CD14-positive monocyte (primary cell): ENCODE measurements around the gene MORN5. TPM values are rescaled to one million over a fixed set of nuclear protein-coding genes. Genes with fewer than 3 reads are reported as not detected.

ENCODE experiments used
- DNase-seq, 3 donors: peaks; one replicate each; pipeline ENCODE4 v3.0.0-alpha.2; 2011 to 2022
- H2AFZ ChIP-seq: 2 replicates; pipeline ENCODE4 v1.6.0; 2012; ENCODE audit warnings: mild to moderate bottlenecking, low read depth, low read length, inconsistent platforms; ENCODE audit not compliant: insufficient read depth, poor library complexity, severe bottlenecking
- H3K27ac ChIP-seq, 2 donors: 1 replicate in 1 of 2; 2 replicates in 1 of 2; pipeline ENCODE4 v1.5.1; 2012 to 2013; ENCODE audit warnings: low read length in 2 of 2, control low read depth in 1 of 2, inconsistent platforms in 1 of 2, low read depth in 1 of 2, mild to moderate bottlenecking in 1 of 2
- H3K27me3 ChIP-seq, 2 donors: one replicate each; pipeline versions ENCODE4 v1.6.0 to v1.6.1; 2011 to 2013; ENCODE audit warnings: low read length in 2 of 2; ENCODE audit not compliant: control insufficient read depth in 2 of 2, insufficient read depth in 2 of 2
- H3K36me3 ChIP-seq, 2 donors: replicated peaks in 1 of 2; 1 replicate in 1 of 2; 2 replicates in 1 of 2; pipeline versions ENCODE4 v1.5.1 to v1.6.1; 2012 to 2013; ENCODE audit warnings: low read length in 2 of 2, control low read depth in 1 of 2, inconsistent platforms in 1 of 2, mild to moderate bottlenecking in 1 of 2; ENCODE audit not compliant: insufficient read depth in 2 of 2, control insufficient read depth in 1 of 2
- H3K4me1 ChIP-seq, 2 donors: 1 replicate in 1 of 2; 2 replicates in 1 of 2; pipeline versions ENCODE4 v1.5.1 to v1.6.1; 2012 to 2013; ENCODE audit warnings: low read length in 2 of 2, control low read depth in 1 of 2, inconsistent platforms in 1 of 2, mild to moderate bottlenecking in 1 of 2, moderate library complexity in 1 of 2; ENCODE audit not compliant: insufficient read depth in 2 of 2, control insufficient read depth in 1 of 2
- H3K4me2 ChIP-seq: replicated peaks from 2 replicates; pipeline ENCODE3; 2012; ENCODE audit warnings: low read length, moderate library complexity, mild to moderate bottlenecking; ENCODE audit not compliant: poor library complexity, severe bottlenecking; ENCODE audit errors: extremely low read depth
- H3K4me3 ChIP-seq, 3 experiments: fragments of 200-600 bp in 1 of 3; sonication (generic) in 1 of 3; replicated peaks in 1 of 3; 1 replicate in 2 of 3; 2 replicates in 1 of 3; pipeline ENCODE4 v1.5.1; 2011 to 2013; ENCODE audit warnings: low read length in 3 of 3, mild to moderate bottlenecking in 3 of 3, control low read depth in 2 of 3, low read depth in 2 of 3, inconsistent platforms in 1 of 3, moderate library complexity in 1 of 3
- H3K79me2 ChIP-seq: 2 replicates; pipeline ENCODE4 v1.6.0; 2012; ENCODE audit warnings: mild to moderate bottlenecking, control low read depth, inconsistent platforms, low read length, moderate library complexity; ENCODE audit not compliant: insufficient read depth
- H3K9ac ChIP-seq: 2 replicates; pipeline ENCODE4 v1.6.0; 2017; ENCODE audit warnings: low read length, mild to moderate bottlenecking; ENCODE audit not compliant: insufficient read depth, poor library complexity, severe bottlenecking
- H3K9me3 ChIP-seq, 2 donors: replicated peaks in 1 of 2; 1 replicate in 1 of 2; 2 replicates in 1 of 2; pipeline versions ENCODE4 v1.5.1 to v1.6.1; 2012 to 2013; ENCODE audit warnings: low read length in 2 of 2, control low read depth in 1 of 2; ENCODE audit not compliant: control insufficient read depth in 1 of 2, insufficient read depth in 1 of 2
- H4K20me1 ChIP-seq: 2 replicates; pipeline ENCODE4 v1.6.0; 2012; ENCODE audit warnings: mild to moderate bottlenecking, low read length, control low read depth, moderate library complexity; ENCODE audit not compliant: insufficient read depth
- H3K27ac Mint-ChIP-seq, 7 donors: one replicate each; pipeline ENCODE4 v1.8.0; 2020; ENCODE audit warnings: mild to moderate bottlenecking in 7 of 7, mixed read lengths in 7 of 7, moderate library complexity in 6 of 7, inconsistent platforms in 2 of 7
- H3K27me3 Mint-ChIP-seq, 3 donors: one replicate each; pipeline ENCODE4 v1.8.0; 2021 to 2022; ENCODE audit warnings: low read depth in 3 of 3, mild to moderate bottlenecking in 3 of 3, mixed read lengths in 3 of 3, moderate library complexity in 3 of 3, inconsistent platforms in 1 of 3
- H3K36me3 Mint-ChIP-seq, 2 donors: one replicate each; pipeline ENCODE4 v1.8.0; 2020; ENCODE audit warnings: mixed read lengths in 2 of 2, inconsistent platforms in 1 of 2, mild to moderate bottlenecking in 1 of 2
- H3K4me1 Mint-ChIP-seq: one replicate; pipeline ENCODE4 v1.8.0; 2020; ENCODE audit warnings: mild to moderate bottlenecking, mixed read lengths
- H3K4me3 Mint-ChIP-seq, 2 donors: one replicate each; pipeline ENCODE4 v1.8.0; 2020; ENCODE audit warnings: mild to moderate bottlenecking in 2 of 2, mixed read lengths in 2 of 2, moderate library complexity in 1 of 2
- H3K9me3 Mint-ChIP-seq, 7 donors: one replicate each; pipeline ENCODE4 v1.8.0; 2020 to 2022; ENCODE audit warnings: mixed read lengths in 7 of 7, mild to moderate bottlenecking in 6 of 7, moderate library complexity in 6 of 7, inconsistent platforms in 2 of 7
- WGBS: methylation state at CpG from one replicate; pipeline ENCODE4 v1.1.5; 2013; ENCODE audit warnings: missing lambda C conversion rate; ENCODE audit not compliant: insufficient coverage; 5-methylcytosine and 5-hydroxymethylcytosine counted together
- intact Hi-C, 2 donors: fragments of 100-400 bp; cut with micrococcal nuclease; formaldehyde crosslinking; loops; one replicate each; pipeline versions ENCODE4 v1.15.0 to v1.15.1; 2023
- polyA plus RNA-seq, 3 donors: library from polyadenylated mRNA; depleted of rRNA in 1 of 3; unstranded in 2 of 3; stranded (reverse) in 1 of 3; fragments of 300-500 nt in 2 of 3; fragments of >200 nt in 1 of 3; fragmentation: Illumina TruSeq in 2 of 3; gene quantifications; 1 replicate in 2 of 3; 2 replicates in 1 of 3; pipeline ENCODE4 v1.2.3, GENCODE V29; 2012 to 2021
- TF ChIP-seq, protein P1 (sequence below): fragments of 200-600 bp; IDR thresholded peaks from one replicate; pipeline ENCODE4 v1.8.0; 2022; ENCODE audit warnings: antibody characterized with exemption, mild to moderate bottlenecking

The MORN5 gene
- polyA plus RNA-seq, 3 donors: not detected

DNA sequence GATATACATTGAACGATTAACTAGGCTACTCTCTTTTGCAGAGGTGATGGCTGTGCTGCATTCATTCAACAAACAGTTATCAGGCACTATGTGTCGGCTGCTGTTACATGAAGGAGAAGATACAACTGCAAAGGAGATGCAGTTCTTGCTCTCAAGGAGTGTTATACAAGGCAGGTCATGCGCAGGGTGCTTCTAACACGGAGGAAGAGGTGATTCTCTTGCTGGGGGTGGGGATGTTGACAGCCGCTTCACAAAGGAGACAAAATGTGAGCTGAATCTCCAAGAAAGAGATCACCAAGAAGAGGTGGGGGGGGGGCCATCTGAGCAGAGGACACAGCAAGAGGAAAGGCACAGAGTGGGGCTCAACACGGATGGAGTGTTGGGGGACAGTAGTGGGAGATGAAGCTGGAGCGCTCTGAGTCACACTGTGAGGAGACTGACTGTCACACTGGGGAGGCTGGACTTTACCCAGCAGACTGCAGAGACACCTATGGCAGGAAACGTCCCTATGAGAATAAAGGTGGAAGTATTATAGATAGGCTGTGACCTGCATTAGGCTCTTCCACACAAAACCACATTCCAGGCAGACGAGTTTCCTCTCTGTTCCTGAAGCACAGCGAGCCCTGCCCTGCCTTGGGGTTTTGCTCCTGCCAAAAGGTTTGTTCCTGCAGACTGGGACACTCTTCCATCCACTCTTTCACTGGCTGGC is 21.0 kb upstream of the MORN5 start:
- peaks cover 8 to 19% of the 10 kb centered on the region in 2 donors for H3K36me3 Mint-ChIP-seq
- Histone ChIP-seq H3K27ac (no peak overlapping the region), H3K9ac (no peak overlapping the region), H2AFZ (no peak overlapping the region), H4K20me1 (no peaks in the 10 kb centered on the region), H3K4me1 (no peaks in the 10 kb centered on the region), H3K36me3 (peaks cover 16 to 19% of the 10 kb centered on the region in 2 donors), H3K4me2 (no peak overlapping the region), H3K9me3 (no peaks in the 10 kb centered on the region), H3K27me3 (no peaks in the 10 kb centered on the region), H3K79me2 (no peaks in the 10 kb centered on the region), H3K4me3 (no peak overlapping the region)
- no peaks in the 10 kb centered on the region for H3K27me3 Mint-ChIP-seq
- WGBS: 92% methylated on average over 6 of the region's 10 CpGs
- no peak overlapping the region for H3K4me3 Mint-ChIP-seq
- H3K9me3 Mint-ChIP-seq: peaks cover 0 to 1% (median 0%) of the 10 kb centered on the region in 7 donors
- TF ChIP-seq, protein P1, sequence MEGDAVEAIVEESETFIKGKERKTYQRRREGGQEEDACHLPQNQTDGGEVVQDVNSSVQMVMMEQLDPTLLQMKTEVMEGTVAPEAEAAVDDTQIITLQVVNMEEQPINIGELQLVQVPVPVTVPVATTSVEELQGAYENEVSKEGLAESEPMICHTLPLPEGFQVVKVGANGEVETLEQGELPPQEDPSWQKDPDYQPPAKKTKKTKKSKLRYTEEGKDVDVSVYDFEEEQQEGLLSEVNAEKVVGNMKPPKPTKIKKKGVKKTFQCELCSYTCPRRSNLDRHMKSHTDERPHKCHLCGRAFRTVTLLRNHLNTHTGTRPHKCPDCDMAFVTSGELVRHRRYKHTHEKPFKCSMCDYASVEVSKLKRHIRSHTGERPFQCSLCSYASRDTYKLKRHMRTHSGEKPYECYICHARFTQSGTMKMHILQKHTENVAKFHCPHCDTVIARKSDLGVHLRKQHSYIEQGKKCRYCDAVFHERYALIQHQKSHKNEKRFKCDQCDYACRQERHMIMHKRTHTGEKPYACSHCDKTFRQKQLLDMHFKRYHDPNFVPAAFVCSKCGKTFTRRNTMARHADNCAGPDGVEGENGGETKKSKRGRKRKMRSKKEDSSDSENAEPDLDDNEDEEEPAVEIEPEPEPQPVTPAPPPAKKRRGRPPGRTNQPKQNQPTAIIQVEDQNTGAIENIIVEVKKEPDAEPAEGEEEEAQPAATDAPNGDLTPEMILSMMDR: no peak
- DNase-seq: no peak
- intact Hi-C loops: no loop called here
- H3K4me1 Mint-ChIP-seq: peaks cover 2% of the 10 kb centered on the region
- peak overlapping the region in 1 of 7 donors; percentile 31 for H3K27ac Mint-ChIP-seq

DNA sequence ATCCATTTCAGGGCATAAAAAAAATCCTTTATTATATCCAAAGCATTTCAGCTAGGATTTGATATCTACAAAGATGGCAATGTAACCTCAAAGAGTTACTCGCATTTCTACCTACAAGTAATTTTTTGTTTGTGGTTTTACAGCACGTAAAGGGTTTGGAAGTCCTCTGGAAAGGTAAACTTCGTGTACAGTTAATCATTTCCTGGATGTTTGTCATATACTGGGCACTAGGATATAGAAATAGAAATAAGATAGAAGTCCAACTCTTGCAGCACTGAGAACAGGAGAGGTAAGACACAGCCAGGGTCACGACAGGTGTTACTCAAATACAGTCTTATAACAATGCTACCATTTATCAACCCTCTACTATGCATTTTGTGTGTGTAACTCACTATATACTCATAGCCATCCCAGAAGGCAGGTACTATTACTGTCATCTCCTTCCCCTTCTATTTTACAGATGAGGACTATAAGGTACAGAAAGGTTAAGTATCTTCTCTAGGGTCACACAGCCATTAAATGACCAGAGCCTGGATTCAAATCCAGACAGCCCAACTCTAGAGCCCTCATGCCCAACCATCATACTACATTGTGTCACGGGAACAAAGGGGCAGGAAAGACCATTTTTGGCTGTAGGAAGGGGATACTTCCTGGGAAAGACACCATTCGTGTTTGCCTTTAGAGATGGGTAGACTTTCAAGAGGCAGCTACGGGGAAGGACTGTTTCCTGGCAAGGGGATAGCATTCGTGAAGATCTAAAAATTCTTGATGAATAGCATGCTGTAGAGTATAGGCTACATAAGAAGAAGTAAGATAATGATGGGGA is 19.1 kb upstream of the MORN5 start:
- Histone ChIP-seq H3K4me1 (no peaks in the 10 kb centered on the region), H3K36me3 (peaks cover 32 to 38% of the 10 kb centered on the region in 2 donors), H3K27me3 (no peaks in the 10 kb centered on the region), H3K9ac (no peak overlapping the region), H3K27ac (no peak overlapping the region), H3K79me2 (no peaks in the 10 kb centered on the region), H2AFZ (no peak overlapping the region), H4K20me1 (no peaks in the 10 kb centered on the region), H3K4me3 (no peak overlapping the region), H3K9me3 (no peaks in the 10 kb centered on the region), H3K4me2 (no peak overlapping the region)
- TF ChIP-seq, protein P1: no peak
- H3K27me3 Mint-ChIP-seq: no peaks in the 10 kb centered on the region
- peak overlapping the region in 1 of 7 donors; percentile 17 for H3K27ac Mint-ChIP-seq
- peaks cover 0 to 1% (median 0%) of the 10 kb centered on the region in 7 donors for H3K9me3 Mint-ChIP-seq
- intact Hi-C loops: no loop called here
- WGBS: 92% methylated on average over 2 of the region's 8 CpGs
- peaks cover 26 to 36% of the 10 kb centered on the region in 2 donors for H3K36me3 Mint-ChIP-seq
- no peak overlapping the region for H3K4me3 Mint-ChIP-seq
- H3K4me1 Mint-ChIP-seq: peaks cover 3% of the 10 kb centered on the region
- no peak for DNase-seq
